Inferior parietal cortex (tissue), 1 donor: Measurements from ENCODE around the gene GPC6.
"Not testable (repeated sequence)": the region's sequence is repeated elsewhere in the genome, so short reads cannot be mapped to it uniquely, and the experiment has no call there.

ENCODE experiments used
- DNase-seq: peaks from one replicate; pipeline ENCODE4 v3.0.0-alpha.2; 2016; ENCODE audit errors: extremely low spot score

Gene GPC6

GRCh38 chr13:94323764-94324758 lies 1097.5 kb downstream of the GPC6 start:
- DNase-seq = no peak

- no peak for DNase-seq
These were observed 1098.3 kb downstream of the GPC6 start for GRCh38 chr13:94324767-94325540.

GRCh38 chr13:94325650-94326049 lies 1099.0 kb downstream of the GPC6 start:
- DNase-seq = no peak

GRCh38 chr13:94327318-94327717 lies 1100.7 kb downstream of the GPC6 start:
- no peak for DNase-seq

- no peak for DNase-seq
These were observed 1101.9 kb downstream of the GPC6 start for GRCh38 chr13:94328381-94329041.

GRCh38 chr13:94329277-94329676 lies 1102.7 kb downstream of the GPC6 start:
- no peak for DNase-seq

GRCh38 chr13:94329754-94330551 lies 1103.3 kb downstream of the GPC6 start:
- no peak for DNase-seq

GRCh38 chr13:94330552-94331071 lies 1104.0 kb downstream of the GPC6 start:
- no peak for DNase-seq

GRCh38 chr13:94331281-94331680 lies 1104.7 kb downstream of the GPC6 start:
- no peak for DNase-seq

- DNase-seq = no peak
These were observed 1105.9 kb downstream of the GPC6 start for GRCh38 chr13:94332359-94333096.

- no peak for DNase-seq
These were observed 1106.7 kb downstream of the GPC6 start for GRCh38 chr13:94333131-94333820.

GRCh38 chr13:94335761-94336526 lies 1109.3 kb downstream of the GPC6 start:
- no peak for DNase-seq

GRCh38 chr13:94339116-94339687 lies 1112.6 kb downstream of the GPC6 start:
- no peak for DNase-seq

GRCh38 chr13:94342436-94343242 lies 1116.0 kb downstream of the GPC6 start:
- no peak for DNase-seq

GRCh38 chr13:94343243-94343585 lies 1116.6 kb downstream of the GPC6 start:
- DNase-seq = no peak

- not testable (repeated sequence) for DNase-seq
These were observed 1117.1 kb downstream of the GPC6 start for GRCh38 chr13:94343687-94344086.

- no peak for DNase-seq
These were observed 1117.7 kb downstream of the GPC6 start for GRCh38 chr13:94344126-94344818.
